HepG2 (cell line): ENCODE data around the gene CST5. TPM values are rescaled to one million over a fixed set of nuclear protein-coding genes. Genes with fewer than 3 reads are reported as not detected.

ENCODE experiments used
- NR2F6 ChIP-seq, 2 experiments: IDR thresholded peaks; 2 replicates each; pipeline ENCODE4 v1.6.1; 2016; ENCODE audit warnings: antibody characterized with exemption in 1 of 2, mild to moderate bottlenecking in 1 of 2
- SKI ChIP-seq: fragments of 450-650 bp; IDR thresholded peaks from one replicate; pipeline ENCODE4 v1.6.1; 2018; ENCODE audit warnings: mild to moderate bottlenecking; ENCODE audit not compliant: partially characterized antibody
- ZNF12 ChIP-seq: sonication (generic); formaldehyde crosslinking; IDR thresholded peaks from 2 replicates; pipeline ENCODE4 v1.5.0; 2020; ENCODE audit warnings: missing genetic modification reagents
- ZNF7 ChIP-seq: IDR thresholded peaks from 2 replicates; pipeline ENCODE4 v1.6.1; 2016; ENCODE audit warnings: missing biosample characterization, missing genetic modification reagents
- ZNF790 ChIP-seq: sonication (generic); formaldehyde crosslinking; IDR thresholded peaks from 2 replicates; pipeline ENCODE4 v1.8.0; 2022; ENCODE audit warnings: missing genetic modification reagents, mild to moderate bottlenecking, borderline replicate concordance
- polyA plus RNA-seq, 8 experiments: library from polyadenylated mRNA; depleted of rRNA in 3 of 8; stranded (reverse) in 7 of 8; unstranded in 1 of 8; fragments of >200 nt; fragmentation: Illumina TruSeq in 4 of 8; extraction: Trizol in 4 of 8; gene quantifications; 2 replicates each; pipeline versions ENCODE4 v1.2.1 to v1.2.3, GENCODE V29; 2011 to 2016; ENCODE audit warnings: low read depth in 4 of 8, missing spikeins in 1 of 8, mixed read lengths in 1 of 8; ENCODE audit not compliant: insufficient read depth in 1 of 8
- total RNA-seq, 5 experiments: library from RNA; depleted of rRNA; stranded (reverse); fragments of >200 nt; fragmentation: Illumina TruSeq; extraction: Trizol; gene quantifications; 2 replicates each; pipeline ENCODE4 v1.2.3, GENCODE V29; 2016; ENCODE audit warnings: low read depth in 1 of 5
- TF ChIP-seq, protein P1 (sequence below): sonication (generic); formaldehyde crosslinking; IDR thresholded peaks from 2 replicates; pipeline ENCODE4 v1.4.0; 2020; ENCODE audit warnings: missing genetic modification reagents
- TF ChIP-seq, protein P2 (sequence below): sonication (generic); formaldehyde crosslinking; IDR thresholded peaks from 2 replicates; pipeline ENCODE4 v1.4.0; 2020; ENCODE audit warnings: missing genetic modification reagents, borderline replicate concordance
- TF ChIP-seq, protein P3 (sequence below): sonication (generic); formaldehyde crosslinking; conservative IDR thresholded peaks from 2 replicates; pipeline ENCODE4 v1.5.0; 2020; ENCODE audit warnings: missing genetic modification reagents
- TF ChIP-seq, protein P4 (sequence below): sonication (generic); formaldehyde crosslinking; IDR thresholded peaks from 2 replicates; pipeline ENCODE4 v1.8.0; 2022; ENCODE audit warnings: mild to moderate bottlenecking, missing genetic modification reagents
- TF ChIP-seq, protein P5 (sequence below), 2 experiments: sonication (generic) in 1 of 2; formaldehyde crosslinking in 1 of 2; IDR thresholded peaks; 2 replicates each; pipeline versions ENCODE4 v1.5.1 to v1.6.1; 2011 to 2020; ENCODE audit warnings: borderline replicate concordance in 1 of 2, low read depth in 1 of 2, low read length in 1 of 2, mild to moderate bottlenecking in 1 of 2, missing genetic modification reagents in 1 of 2, moderate library complexity in 1 of 2
- TF ChIP-seq, protein P6 (sequence below): IDR thresholded peaks from 2 replicates; pipeline ENCODE4 v1.6.1; 2012; ENCODE audit warnings: low read length, improper control_type of control experiment
- TF ChIP-seq, protein P7 (sequence below): sonication (generic); formaldehyde crosslinking; IDR thresholded peaks from 2 replicates; pipeline ENCODE4 v1.4.0; 2020; ENCODE audit warnings: missing genetic modification reagents
- TF ChIP-seq, protein P8 (sequence below): IDR thresholded peaks from 2 replicates; pipeline ENCODE4 v1.6.1; 2016; ENCODE audit warnings: low read depth, borderline replicate concordance

The CST5 gene
- total and polyA plus RNA-seq, 2 of the 13 experiments (the other 11 are each of a cell fraction or from before 2014, with no cell fraction given) = 0.16 TPM; not detected in 1

DNA sequence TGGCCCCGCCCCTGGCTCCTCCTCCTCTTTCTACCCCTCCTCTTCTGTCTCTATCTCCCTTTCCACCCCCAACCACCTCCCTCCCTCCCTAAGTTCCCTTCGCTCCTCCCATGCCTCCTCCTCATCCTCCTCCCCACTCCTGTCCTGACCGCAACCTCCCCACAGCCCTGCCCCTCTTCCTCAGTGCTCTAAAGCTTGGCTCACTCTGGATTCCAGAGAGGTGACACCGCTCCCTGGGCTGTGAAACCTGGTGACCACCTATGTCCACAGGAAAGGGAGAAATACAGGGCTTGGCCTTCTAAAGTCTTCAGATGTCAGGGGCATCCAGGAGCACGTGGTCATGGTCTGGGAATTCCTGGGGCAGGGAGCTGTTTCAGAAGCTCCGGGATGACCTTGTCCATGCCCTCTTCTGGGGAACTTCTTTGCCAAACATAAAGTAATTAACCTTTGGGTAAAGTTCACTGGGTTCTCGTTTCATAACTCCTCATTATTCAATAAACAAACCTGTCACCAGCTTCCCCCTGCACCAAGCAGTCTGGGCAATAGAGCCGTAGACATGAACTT is 345 bp upstream of the CST5 start (continued):
- TF ChIP-seq, protein P1, sequence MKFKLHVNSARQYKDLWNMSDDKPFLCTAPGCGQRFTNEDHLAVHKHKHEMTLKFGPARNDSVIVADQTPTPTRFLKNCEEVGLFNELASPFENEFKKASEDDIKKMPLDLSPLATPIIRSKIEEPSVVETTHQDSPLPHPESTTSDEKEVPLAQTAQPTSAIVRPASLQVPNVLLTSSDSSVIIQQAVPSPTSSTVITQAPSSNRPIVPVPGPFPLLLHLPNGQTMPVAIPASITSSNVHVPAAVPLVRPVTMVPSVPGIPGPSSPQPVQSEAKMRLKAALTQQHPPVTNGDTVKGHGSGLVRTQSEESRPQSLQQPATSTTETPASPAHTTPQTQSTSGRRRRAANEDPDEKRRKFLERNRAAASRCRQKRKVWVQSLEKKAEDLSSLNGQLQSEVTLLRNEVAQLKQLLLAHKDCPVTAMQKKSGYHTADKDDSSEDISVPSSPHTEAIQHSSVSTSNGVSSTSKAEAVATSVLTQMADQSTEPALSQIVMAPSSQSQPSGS = peak; percentile 46; the same call in 1 of the 2 replicates
- TF ChIP-seq, protein P2, sequence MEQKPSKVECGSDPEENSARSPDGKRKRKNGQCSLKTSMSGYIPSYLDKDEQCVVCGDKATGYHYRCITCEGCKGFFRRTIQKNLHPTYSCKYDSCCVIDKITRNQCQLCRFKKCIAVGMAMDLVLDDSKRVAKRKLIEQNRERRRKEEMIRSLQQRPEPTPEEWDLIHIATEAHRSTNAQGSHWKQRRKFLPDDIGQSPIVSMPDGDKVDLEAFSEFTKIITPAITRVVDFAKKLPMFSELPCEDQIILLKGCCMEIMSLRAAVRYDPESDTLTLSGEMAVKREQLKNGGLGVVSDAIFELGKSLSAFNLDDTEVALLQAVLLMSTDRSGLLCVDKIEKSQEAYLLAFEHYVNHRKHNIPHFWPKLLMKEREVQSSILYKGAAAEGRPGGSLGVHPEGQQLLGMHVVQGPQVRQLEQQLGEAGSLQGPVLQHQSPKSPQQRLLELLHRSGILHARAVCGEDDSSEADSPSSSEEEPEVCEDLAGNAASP (CRISPR knock-in tag) = peak; percentile 61; the same call in 1 of the 2 replicates
- TF ChIP-seq, protein P3, sequence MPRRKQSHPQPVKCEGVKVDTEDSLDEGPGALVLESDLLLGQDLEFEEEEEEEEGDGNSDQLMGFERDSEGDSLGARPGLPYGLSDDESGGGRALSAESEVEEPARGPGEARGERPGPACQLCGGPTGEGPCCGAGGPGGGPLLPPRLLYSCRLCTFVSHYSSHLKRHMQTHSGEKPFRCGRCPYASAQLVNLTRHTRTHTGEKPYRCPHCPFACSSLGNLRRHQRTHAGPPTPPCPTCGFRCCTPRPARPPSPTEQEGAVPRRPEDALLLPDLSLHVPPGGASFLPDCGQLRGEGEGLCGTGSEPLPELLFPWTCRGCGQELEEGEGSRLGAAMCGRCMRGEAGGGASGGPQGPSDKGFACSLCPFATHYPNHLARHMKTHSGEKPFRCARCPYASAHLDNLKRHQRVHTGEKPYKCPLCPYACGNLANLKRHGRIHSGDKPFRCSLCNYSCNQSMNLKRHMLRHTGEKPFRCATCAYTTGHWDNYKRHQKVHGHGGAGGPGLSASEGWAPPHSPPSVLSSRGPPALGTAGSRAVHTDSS (CRISPR knock-in tag) = no peak
- TF ChIP-seq, protein P4, sequence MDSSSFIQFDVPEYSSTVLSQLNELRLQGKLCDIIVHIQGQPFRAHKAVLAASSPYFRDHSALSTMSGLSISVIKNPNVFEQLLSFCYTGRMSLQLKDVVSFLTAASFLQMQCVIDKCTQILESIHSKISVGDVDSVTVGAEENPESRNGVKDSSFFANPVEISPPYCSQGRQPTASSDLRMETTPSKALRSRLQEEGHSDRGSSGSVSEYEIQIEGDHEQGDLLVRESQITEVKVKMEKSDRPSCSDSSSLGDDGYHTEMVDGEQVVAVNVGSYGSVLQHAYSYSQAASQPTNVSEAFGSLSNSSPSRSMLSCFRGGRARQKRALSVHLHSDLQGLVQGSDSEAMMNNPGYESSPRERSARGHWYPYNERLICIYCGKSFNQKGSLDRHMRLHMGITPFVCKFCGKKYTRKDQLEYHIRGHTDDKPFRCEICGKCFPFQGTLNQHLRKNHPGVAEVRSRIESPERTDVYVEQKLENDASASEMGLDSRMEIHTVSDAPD (CRISPR knock-in tag) = no peak
- TF ChIP-seq NR2F6 (IDR thresholded peaks at IDR 0.05) = peak; percentile 86
- peak; percentile 84 for TF ChIP-seq NR2F6 (CRISPR knock-in tag; IDR thresholded peaks at IDR 0.05)
- TF ChIP-seq ZNF7 (CRISPR knock-in tag) = no peak
- TF ChIP-seq SKI = peak; percentile 80
- no peak for TF ChIP-seq ZNF12 (CRISPR knock-in tag)
- TF ChIP-seq, protein P5, sequence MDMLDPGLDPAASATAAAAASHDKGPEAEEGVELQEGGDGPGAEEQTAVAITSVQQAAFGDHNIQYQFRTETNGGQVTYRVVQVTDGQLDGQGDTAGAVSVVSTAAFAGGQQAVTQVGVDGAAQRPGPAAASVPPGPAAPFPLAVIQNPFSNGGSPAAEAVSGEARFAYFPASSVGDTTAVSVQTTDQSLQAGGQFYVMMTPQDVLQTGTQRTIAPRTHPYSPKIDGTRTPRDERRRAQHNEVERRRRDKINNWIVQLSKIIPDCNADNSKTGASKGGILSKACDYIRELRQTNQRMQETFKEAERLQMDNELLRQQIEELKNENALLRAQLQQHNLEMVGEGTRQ (IDR thresholded peaks at IDR 0.05; ENCODE audit: low read depth, low read length) = peak; percentile 43; the same call in 1 of the 2 replicates
- TF ChIP-seq, protein P5 (CRISPR knock-in tag; IDR thresholded peaks at IDR 0.05; ENCODE audit: borderline replicate concordance) = peak; percentile 72; the same call in 1 of the 2 replicates
- TF ChIP-seq, protein P6, sequence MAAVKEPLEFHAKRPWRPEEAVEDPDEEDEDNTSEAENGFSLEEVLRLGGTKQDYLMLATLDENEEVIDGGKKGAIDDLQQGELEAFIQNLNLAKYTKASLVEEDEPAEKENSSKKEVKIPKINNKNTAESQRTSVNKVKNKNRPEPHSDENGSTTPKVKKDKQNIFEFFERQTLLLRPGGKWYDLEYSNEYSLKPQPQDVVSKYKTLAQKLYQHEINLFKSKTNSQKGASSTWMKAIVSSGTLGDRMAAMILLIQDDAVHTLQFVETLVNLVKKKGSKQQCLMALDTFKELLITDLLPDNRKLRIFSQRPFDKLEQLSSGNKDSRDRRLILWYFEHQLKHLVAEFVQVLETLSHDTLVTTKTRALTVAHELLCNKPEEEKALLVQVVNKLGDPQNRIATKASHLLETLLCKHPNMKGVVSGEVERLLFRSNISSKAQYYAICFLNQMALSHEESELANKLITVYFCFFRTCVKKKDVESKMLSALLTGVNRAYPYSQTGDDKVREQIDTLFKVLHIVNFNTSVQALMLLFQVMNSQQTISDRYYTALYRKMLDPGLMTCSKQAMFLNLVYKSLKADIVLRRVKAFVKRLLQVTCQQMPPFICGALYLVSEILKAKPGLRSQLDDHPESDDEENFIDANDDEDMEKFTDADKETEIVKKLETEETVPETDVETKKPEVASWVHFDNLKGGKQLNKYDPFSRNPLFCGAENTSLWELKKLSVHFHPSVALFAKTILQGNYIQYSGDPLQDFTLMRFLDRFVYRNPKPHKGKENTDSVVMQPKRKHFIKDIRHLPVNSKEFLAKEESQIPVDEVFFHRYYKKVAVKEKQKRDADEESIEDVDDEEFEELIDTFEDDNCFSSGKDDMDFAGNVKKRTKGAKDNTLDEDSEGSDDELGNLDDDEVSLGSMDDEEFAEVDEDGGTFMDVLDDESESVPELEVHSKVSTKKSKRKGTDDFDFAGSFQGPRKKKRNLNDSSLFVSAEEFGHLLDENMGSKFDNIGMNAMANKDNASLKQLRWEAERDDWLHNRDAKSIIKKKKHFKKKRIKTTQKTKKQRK = no peak
- TF ChIP-seq, protein P7, sequence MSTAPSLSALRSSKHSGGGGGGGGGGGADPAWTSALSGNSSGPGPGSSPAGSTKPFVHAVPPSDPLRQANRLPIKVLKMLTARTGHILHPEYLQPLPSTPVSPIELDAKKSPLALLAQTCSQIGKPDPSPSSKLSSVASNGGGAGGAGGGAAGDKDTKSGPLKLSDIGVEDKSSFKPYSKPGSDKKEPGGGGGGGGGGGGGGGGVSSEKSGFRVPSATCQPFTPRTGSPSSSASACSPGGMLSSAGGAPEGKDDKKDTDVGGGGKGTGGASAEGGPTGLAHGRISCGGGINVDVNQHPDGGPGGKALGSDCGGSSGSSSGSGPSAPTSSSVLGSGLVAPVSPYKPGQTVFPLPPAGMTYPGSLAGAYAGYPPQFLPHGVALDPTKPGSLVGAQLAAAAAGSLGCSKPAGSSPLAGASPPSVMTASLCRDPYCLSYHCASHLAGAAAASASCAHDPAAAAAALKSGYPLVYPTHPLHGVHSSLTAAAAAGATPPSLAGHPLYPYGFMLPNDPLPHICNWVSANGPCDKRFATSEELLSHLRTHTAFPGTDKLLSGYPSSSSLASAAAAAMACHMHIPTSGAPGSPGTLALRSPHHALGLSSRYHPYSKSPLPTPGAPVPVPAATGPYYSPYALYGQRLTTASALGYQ (CRISPR knock-in tag) = no peak
- TF ChIP-seq, protein P8, sequence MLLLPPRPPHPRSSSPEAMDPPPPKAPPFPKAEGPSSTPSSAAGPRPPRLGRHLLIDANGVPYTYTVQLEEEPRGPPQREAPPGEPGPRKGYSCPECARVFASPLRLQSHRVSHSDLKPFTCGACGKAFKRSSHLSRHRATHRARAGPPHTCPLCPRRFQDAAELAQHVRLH (CRISPR knock-in tag) = no peak
- TF ChIP-seq ZNF790 (CRISPR knock-in tag) = no peak
